Activated gamma-delta T cell treated with Interleukin-2 at 50 U/mL for 16 hours (primary cell): ENCODE measurements around the gene SELENOO.

Experiments used
- DNase-seq: peaks from one replicate; pipeline ENCODE4 v3.0.0-alpha.2; 2020

The SELENOO gene

DNA sequence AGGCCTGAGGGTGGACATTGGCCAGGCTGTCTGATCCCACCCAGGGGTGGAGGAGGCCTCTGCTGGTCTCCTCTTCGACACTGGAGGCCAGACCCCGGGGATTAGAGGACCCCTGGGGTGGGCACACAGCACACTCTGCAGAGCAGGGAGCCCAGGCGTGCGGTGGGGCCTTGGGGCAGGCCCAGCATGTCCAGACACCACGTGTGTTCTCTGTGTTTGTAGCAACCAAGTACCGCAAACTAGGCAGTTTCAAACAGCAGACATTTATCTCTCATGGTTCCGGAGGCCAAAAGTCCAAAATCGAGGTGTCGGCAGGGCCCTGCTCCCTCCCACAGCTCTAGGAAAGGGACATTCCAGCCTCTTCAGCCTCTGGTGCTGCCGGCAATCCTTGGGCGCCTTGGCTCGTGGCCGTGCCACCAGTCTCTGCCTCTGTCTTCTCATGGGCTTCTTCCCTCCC, 28.8 kb upstream of the SELENOO start:
- DNase-seq = no peak

DNA sequence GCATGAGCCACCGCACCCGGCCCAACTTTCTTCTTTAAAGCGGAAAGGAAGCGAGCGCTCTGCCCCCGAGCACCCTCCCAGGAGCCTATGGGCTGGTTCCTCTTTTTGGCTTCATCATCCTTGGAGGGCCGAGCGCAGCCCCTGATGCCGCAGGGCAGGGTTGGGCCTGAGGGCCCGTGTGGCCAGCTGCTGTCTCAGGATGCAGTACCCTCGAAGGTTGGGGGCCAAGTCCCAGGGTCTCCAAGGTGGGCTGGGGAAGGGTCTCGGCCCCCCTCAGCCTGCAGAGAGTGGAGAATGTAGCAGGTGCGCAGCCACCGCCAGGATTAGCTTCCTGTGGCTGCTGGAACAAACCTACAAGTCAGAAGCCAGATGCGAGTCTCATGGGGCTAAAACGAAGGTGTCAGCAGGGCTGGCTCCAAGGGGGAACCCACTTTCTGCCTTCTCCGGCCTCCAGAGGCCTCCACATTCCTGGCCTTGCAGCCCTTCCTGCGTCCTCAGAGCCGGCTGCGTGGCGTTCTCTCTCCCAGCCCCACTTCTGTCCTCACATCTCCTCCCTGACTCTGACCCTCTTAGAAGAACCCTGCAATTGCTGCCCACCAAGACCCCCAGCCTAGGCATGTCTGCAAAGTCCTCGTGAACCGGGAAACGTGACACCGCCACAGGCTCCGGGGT, 27.4 kb upstream of the SELENOO start:
- no peak for DNase-seq

- DNase-seq = no peak
Observed at GRCh38 chr22:50173983-50174355, 26.8 kb upstream of the SELENOO start.

DNA sequence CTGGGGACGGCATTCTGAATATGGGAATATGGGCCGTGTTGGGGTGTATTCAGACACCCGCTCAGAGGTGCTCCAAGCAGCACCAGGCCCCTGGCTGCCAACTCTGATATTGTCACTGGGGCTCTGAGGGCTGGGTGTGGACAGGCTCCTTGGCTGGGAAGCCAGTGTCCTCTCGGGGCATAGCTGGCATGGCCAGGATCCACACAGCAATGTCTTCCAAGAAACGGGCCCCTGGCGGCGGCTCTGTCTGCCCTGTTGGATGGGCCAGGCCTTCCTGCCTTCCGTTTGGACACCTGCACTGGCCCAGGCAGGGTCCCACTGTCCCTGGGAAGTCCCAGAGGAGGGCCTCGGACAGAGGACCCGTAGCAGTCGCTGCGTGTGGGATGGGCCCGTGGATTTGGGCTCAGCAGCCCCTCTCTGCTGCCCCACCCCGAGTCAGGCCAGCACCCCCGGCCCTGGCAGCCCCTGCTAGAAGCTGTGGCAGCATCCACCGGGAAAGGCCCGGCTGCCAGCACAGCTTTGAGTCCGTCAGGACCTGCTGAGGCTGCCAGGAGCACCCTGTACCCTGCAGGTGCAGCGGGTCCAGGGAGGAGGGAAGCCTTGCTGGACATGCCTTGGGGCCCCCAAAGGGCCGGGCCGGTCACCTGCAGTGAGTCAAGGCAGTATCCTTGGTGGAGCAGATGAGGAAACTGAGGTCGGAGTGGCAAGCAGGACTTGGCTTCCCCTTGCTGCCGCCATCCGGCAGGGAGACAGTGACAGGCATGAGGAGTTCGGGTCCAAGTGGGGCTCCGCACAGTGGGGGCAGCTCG, 26.2 kb upstream of the SELENOO start:
- no peak for DNase-seq

GRCh38 chr22:50175191-50175461, 25.7 kb upstream of the SELENOO start:
- DNase-seq = no peak

DNA sequence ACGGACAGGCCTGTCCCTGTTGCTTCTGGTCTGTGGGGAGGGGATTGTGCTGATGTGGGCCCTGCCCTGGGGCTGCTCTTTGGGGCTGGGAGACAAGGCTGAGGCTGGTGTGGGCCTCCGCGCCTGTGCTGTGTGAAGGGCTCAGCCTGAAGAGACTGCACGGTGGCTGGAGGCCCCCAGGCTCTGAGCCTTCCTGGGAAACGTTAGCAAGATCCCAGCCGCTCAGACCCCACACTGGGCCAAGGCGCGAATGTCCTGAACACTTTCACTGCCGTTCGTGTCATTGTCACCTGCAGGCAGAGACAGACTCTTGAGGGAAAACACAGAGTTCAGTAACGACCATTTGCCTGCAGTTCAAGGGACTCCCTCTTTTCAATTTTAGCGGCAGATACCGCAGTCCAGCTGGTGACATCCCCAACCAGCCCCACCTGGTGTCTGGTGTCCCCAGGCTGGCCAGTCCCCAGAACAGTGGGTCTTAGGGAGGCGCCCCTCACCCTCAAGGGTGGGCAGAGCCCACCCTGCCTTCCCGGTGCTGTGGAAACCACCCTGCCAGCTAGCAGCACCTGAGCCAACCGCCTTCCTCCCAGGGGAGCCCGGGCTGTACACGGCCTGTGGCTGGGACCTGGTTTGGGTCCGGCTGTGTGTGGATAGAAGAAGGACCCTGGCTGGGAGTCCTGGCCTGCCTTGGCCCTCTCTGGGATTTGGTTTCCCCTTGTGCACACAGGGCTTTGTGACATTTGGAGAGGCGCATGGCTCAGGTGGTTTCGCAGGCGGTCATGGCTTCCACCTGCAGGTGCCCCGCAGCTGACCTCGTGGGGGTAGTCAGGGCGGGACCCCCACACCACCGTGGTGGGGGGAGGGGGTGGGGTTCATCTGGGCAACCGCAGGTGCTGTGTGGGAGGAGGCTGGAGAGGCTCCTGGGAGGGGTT, 24.6 kb upstream of the SELENOO start:
- no peak for DNase-seq

GRCh38 chr22:50176850-50177536, 23.8 kb upstream of the SELENOO start:
- DNase-seq = no peak

DNA sequence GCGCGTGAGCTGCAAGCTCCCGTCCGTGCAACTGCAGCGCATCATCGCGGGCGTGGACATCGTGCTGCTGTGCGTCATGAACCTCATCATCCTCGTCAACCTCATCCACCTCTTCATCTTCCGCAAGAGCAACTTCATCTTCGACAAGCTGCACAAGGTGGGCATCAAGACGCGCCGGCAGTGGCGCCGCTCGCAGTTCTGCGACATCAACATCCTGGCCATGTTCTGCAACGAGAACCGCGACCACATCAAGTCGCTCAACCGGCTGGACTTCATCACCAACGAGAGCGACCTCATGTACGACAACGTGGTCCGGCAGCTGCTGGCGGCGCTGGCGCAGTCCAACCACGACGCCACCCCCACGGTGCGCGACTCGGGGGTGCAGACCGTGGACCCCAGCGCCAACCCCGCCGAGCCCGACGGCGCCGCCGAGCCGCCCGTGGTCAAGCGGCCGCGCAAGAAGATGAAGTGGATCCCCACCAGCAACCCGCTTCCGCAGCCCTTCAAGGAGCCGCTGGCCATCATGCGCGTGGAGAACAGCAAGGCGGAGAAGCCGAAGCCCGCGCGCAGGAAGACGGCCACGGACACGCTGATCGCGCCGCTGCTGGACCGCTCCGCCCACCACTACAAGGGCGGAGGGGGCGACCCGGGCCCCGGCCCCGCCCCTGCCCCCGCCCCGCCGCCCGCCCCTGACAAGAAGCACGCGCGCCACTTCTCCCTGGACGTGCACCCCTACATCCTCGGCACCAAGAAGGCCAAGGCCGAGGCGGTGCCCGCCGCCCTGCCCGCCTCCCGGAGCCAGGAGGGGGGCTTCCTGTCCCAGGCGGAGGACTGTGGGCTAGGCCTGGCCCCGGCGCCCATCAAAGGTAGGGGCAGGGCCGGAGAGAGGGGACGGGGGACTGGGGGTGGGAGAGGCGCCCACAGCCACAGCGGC, 23.0 kb upstream of the SELENOO start:
- no peak for DNase-seq

DNA sequence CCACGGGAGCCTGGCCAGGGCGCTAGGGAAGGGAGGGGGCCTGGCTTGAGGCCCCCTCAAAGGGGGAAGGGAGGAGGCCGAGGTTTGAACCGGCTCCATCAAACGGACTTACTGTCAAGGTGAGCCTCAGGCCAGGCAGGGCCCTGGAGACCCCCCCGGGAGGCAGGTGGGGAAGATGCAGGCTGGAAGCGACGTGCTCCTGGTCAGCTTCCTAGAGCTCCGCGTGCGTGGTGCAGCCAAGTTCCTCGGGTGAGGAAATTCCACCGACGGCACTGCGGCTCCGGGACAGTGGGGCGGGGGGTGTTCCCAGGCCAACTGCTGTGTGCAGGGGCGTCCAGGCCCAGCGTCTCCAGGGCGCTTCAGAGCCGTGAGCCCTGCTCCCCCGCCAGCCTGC, 22.3 kb upstream of the SELENOO start:
- DNase-seq = no peak

- DNase-seq = no peak
Observed at GRCh38 chr22:50178871-50179869, 21.6 kb upstream of the SELENOO start.

DNA sequence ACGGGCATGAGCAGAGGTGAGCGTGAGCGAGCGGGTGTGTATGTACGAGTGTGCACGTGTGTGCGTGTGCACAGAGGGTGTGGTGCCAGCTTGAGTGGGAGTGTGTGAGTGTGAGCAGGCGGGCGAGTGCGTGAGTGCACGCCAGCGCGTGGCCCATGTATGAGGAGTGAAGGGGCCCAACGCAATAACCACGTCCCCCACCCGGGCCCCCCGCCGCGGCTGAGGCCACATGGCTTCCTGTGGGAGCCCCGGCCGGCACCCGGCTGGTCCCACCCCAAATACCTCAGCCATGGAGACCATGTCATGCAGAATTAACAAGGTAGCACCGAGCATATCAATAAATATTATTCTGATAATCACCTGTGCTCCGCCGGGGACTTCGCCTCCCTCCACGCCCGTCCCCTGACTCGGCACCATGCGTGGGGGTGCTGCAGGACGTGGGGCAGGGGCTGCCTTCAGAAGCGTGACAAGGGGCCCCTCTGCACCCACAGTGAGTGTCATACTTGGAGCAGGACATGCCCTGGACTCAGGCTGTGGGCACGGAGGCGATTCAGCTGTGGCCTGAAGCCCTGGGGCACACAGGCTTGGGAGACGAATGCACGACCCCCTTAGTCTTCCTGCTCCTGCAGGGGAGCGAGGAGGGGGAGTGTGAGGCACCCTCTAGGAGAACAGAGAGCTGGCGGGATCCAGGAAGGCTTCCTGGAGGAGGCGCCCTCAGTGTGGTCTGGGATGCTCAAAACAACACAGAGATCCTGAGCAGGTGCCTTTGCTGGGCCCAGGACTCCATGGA, 20.7 kb upstream of the SELENOO start:
- DNase-seq = no peak

- DNase-seq = no peak
Observed at GRCh38 chr22:50180727-50181521, 19.9 kb upstream of the SELENOO start.

DNA sequence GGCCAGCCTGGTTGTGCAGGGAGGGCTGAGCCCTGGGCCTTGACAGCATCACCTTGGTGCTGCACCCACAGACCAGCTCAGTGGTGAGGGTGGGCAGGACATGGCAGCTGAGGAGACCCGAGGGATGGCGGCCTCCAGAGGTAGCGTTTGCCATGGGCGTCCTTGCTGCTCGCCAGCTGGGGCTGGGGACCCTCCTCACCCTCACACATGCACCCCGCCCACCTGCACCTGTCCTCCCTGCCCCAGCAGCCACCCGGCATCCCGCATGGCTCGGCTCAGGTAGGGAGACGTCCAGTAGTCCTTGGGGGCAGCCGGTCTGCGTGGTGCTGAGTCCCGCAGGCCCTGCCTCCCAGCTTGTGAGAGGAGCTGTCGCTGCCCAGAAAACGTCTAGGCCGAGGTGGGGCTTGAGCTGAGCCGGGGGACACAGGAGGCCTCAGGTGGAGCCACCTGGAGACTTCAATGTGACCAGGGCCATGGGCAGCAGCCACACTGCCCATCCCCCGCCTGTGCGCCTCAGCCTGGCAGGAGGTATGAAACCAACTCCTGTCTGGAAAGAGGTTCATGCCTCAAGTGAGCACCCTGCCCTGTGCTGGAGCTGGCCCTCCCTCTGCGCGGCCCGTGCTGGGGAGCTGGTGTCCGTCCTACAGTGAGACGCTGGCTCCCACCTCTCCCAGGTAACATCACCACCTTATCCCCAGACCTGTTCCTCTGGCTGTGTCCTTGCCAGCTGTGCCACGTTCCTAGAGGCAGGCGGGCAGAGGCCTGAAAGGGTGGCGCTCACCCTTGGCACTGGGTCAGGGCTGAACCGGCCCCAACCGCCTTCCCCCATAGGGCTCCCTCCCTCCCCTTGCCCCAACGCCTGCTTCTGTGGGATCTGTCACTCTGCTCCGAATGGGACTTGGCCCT, 18.4 kb upstream of the SELENOO start:
- no peak for DNase-seq

- no peak for DNase-seq
Observed at GRCh38 chr22:50183141-50183971, 17.5 kb upstream of the SELENOO start.

DNA sequence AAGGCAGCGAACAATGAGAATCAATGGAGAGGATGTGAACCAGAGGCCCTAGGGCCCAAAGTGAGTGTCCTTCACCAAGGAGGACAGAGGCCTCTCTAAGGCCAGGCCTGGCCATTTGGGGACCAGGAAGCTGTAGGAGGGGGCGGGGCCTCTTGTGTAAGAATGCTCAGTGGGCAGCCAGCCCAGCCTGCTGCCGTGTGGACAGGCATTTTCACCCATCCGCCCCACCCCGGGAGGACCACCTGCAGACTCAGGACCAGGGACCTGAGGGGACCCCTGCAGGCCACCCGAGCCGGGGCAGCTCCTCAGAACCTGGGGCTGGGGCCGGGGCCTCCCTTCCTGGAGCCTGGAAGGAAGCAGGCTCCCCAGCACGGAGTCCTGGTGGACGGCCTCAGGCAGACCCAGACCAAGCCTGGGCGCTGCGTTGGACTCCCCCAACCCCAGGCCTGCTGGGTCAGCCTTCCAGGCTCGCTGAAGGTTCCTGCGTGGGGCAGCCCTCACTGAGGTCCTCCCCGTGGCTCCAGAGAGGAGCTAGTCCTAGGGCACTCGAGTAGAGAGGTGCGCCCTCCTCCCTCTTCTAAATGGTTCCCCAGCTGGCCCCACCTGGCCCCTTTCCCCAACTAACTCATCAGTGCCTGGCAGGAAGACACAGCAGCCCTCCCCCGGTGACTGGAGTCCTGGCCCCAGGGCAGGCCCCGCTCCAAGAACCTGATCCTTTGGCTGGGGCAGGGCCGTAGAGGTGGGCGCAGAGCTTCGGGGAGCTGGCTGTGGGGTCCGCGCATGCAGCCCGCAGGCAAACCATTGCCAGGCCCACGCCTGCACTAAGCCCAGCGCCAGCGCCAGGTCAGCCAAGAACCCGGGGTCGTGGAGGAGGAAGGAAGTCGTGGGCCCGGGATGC, 16.6 kb upstream of the SELENOO start:
- no peak for DNase-seq

DNA sequence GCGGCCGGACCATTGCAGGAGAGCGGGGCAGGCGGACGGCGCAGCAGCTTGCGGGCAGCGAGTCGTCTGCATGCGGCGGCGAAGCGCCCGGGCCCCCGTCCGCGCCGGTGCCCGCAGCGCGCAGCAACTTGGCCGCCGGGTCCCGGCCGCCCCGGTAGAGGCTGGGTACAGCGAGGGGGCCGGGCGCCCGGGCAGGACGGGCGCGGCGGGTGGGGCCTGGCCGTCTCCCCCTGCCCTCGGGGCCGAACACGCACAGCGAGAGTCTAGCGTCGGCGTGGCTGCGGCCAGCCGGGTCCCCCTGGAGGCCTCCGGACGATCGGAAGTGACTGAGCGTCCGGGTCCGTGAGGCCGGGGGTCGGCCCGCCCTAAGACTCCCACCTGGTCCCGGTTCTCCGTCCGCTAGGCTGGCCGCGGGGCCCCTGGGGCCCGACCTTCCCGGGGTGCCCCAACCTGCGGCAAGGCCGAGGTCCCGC, 15.9 kb upstream of the SELENOO start:
- no peak for DNase-seq
